PC-3 (cell line): ENCODE measurements around the gene DHX32.
"Not testable (repeated sequence)": the region's sequence is repeated elsewhere in the genome, so short reads cannot be mapped to it uniquely, and the experiment has no call there.

ENCODE experiments used
- CTCF ChIP-seq: fragments of 300-600 bp; sonication (generic); conservative IDR thresholded peaks from 2 replicates; pipeline ENCODE4 v1.5.1; 2017; ENCODE audit warnings: antibody characterized with exemption, low read depth, mild to moderate bottlenecking, low read length
- EZH2 ChIP-seq: fragments of 300-600 bp; sonication (generic); IDR thresholded peaks from one replicate; pipeline ENCODE4 v1.6.1; 2017; ENCODE audit warnings: antibody characterized with exemption, mild to moderate bottlenecking, low read length; ENCODE audit not compliant: unreplicated experiment
- EZH2phosphoT487 ChIP-seq: fragments of 300-600 bp; sonication (generic); IDR thresholded peaks from 2 replicates; pipeline ENCODE4 v1.6.1; 2018; ENCODE audit warnings: mild to moderate bottlenecking, antibody characterized with exemption, low read length, borderline replicate concordance

- TF ChIP-seq CTCF, EZH2phosphoT487, EZH2: not testable (repeated sequence)
These were observed 19.9 kb upstream of the DHX32 start for GRCh38 chr10:125900963-125901362.
